Esophagus muscularis mucosa (tissue), 4 donors: ENCODE results near the gene AIG1. TPM values are rescaled to one million over a fixed set of nuclear protein-coding genes. Genes with fewer than 3 reads are reported as not detected.

Experiments
- DNase-seq: peaks from one replicate; pipeline ENCODE4 v3.0.0-alpha.2; 2017; ENCODE audit errors: extremely low spot score
- H3K27ac ChIP-seq, 4 donors: fragments of 200-600 bp; sonication (generic); replicated peaks in 1 of 4; 1 replicate in 3 of 4; 2 replicates in 1 of 4; pipeline ENCODE4 v1.5.1; 2016 to 2019; ENCODE audit warnings: mild to moderate bottlenecking in 1 of 4
- H3K27me3 ChIP-seq, 4 donors: fragments of 200-600 bp; sonication (generic); one replicate each; pipeline versions ENCODE4 v1.5.1 to v1.6.0; 2016 to 2019
- H3K36me3 ChIP-seq, 4 donors: fragments of 200-600 bp; sonication (generic); one replicate each; pipeline ENCODE4 v1.5.1; 2016 to 2019
- H3K4me1 ChIP-seq, 4 donors: fragments of 200-600 bp; sonication (generic); one replicate each; pipeline ENCODE4 v1.5.1; 2016 to 2019
- H3K4me3 ChIP-seq, 4 donors: fragments of 200-600 bp; sonication (generic); 1 replicate in 2 of 4; 2 replicates in 2 of 4; pipeline ENCODE4 v1.5.1; 2016 to 2019; ENCODE audit warnings: mild to moderate bottlenecking in 4 of 4, moderate library complexity in 1 of 4
- H3K9me3 ChIP-seq, 4 donors: fragments of 200-600 bp; sonication (generic); 1 replicate in 3 of 4; 2 replicates in 1 of 4; pipeline ENCODE4 v1.5.1; 2016 to 2019
- CTCF ChIP-seq, 3 experiments: fragments of 200-600 bp in 2 of 3; fragments of 450-650 bp in 1 of 3; sonication (generic) in 2 of 3; IDR thresholded peaks; one replicate each; pipeline ENCODE4 v1.5.1; 2017 to 2019; ENCODE audit warnings: antibody characterized with exemption in 3 of 3, mild to moderate bottlenecking in 2 of 3, moderate library complexity in 1 of 3
- EP300 ChIP-seq: sonication (generic); formaldehyde crosslinking; IDR thresholded peaks from one replicate; pipeline ENCODE4 v1.6.1; 2017; ENCODE audit warnings: antibody characterized with exemption
- POLR2A ChIP-seq: fragments of 450-650 bp; IDR thresholded peaks from one replicate; pipeline ENCODE4 v1.6.1; 2017; ENCODE audit warnings: antibody characterized with exemption, moderate library complexity, mild to moderate bottlenecking, low read depth
- POLR2AphosphoS5 ChIP-seq, 2 donors: sonication (generic); formaldehyde crosslinking; IDR thresholded peaks; one replicate each; pipeline ENCODE4 v1.6.1; 2017; ENCODE audit warnings: antibody characterized with exemption in 2 of 2
- WGBS: methylation state at CpG from one replicate; pipeline ENCODE4 v1.1.5; 2018; 5-methylcytosine and 5-hydroxymethylcytosine counted together
- intact Hi-C: fragments of 100-400 bp; cut with DNase I; formaldehyde crosslinking; loops from one replicate; pipeline ENCODE4 v1.15.1; 2023
- total RNA-seq, 4 donors: library from RNA; depleted of rRNA; stranded (reverse); fragments of >200 nt; gene quantifications; one replicate each; pipeline versions ENCODE4 v1.1.0 to v1.2.1, GENCODE V29; 2016

AIG1 gene
- total RNA-seq, 4 donors from 2014 or later: 21.0 to 26.3 (median 23.4) TPM

- Histone ChIP-seq H3K27me3 (no peaks in the 10 kb centered on the region), H3K4me3 (no peak overlapping the region), H3K9me3 (no peaks in the 10 kb centered on the region), H3K27ac (no peak overlapping the region), H3K4me1 (peaks cover 0 to 5% (median 0%) of the 10 kb centered on the region in 4 donors), H3K36me3 (no peaks in the 10 kb centered on the region)
- no peak for TF ChIP-seq CTCF (IDR thresholded peaks at IDR 0.05)
- TF ChIP-seq POLR2AphosphoS5 (IDR thresholded peaks at IDR 0.05): no peak
- no peak for TF ChIP-seq POLR2A
- no peak for TF ChIP-seq EP300
- intact Hi-C loops: no loop called here
- 66% methylated on average over 8 of the region's 8 CpGs for WGBS
- DNase-seq: no peak
Measured at GRCh38 chr6:143233554-143234285, 173.0 kb downstream of the AIG1 start.

GRCh38 chr6:143234734-143235133 is 174.0 kb downstream of the AIG1 start:
- WGBS: 87% methylated on average over 2 of the region's 2 CpGs

GRCh38 chr6:143236151-143236798 is 175.6 kb downstream of the AIG1 start:
- Histone ChIP-seq H3K36me3 (no peaks in the 10 kb centered on the region), H3K9me3 (no peaks in the 10 kb centered on the region), H3K4me1 (peaks cover 0 to 5% (median 0%) of the 10 kb centered on the region in 4 donors), H3K27me3 (no peaks in the 10 kb centered on the region), H3K27ac (no peak overlapping the region), H3K4me3 (no peak overlapping the region)
- TF ChIP-seq POLR2A (no peak), POLR2AphosphoS5 (IDR thresholded peaks at IDR 0.05) (no peak), EP300 (no peak), CTCF (IDR thresholded peaks at IDR 0.05) (no peak)
- WGBS: 83% methylated on average over 15 of the region's 16 CpGs
- intact Hi-C loops: no loop called here
- DNase-seq: no peak

More at GRCh38 chr6:143234734-143235133, 174.0 kb downstream of the AIG1 start:
- H3K27me3 ChIP-seq: no peaks in the 10 kb centered on the region
- TF ChIP-seq POLR2A (no peak), POLR2AphosphoS5 (IDR thresholded peaks at IDR 0.05) (no peak), CTCF (IDR thresholded peaks at IDR 0.05) (no peak), EP300 (no peak)
- H3K4me3 ChIP-seq: no peak overlapping the region
- H3K4me1 ChIP-seq: peaks cover 0 to 5% (median 0%) of the 10 kb centered on the region in 4 donors
- no peaks in the 10 kb centered on the region for H3K9me3 ChIP-seq
- H3K27ac ChIP-seq: no peak overlapping the region
- H3K36me3 ChIP-seq: no peaks in the 10 kb centered on the region
- intact Hi-C loops: no loop called here
- no peak for DNase-seq

GRCh38 chr6:143238306-143238705 is 177.6 kb downstream of the AIG1 start:
- TF ChIP-seq POLR2A: no peak
- TF ChIP-seq CTCF (IDR thresholded peaks at IDR 0.05): no peak
- no peak overlapping the region for H3K4me3 ChIP-seq
- 93% methylated on average over 1 of the region's 1 CpG for WGBS
- H3K9me3 ChIP-seq: no peaks in the 10 kb centered on the region
- H3K36me3 ChIP-seq: no peaks in the 10 kb centered on the region
- peaks cover 0 to 5% (median 0%) of the 10 kb centered on the region in 4 donors for H3K4me1 ChIP-seq
- no peaks in the 10 kb centered on the region for H3K27me3 ChIP-seq
- no peak for DNase-seq
- no peak overlapping the region for H3K27ac ChIP-seq
- intact Hi-C loops: no loop called here
